Measurements from ENCODE around the gene CFAP90.

CFAP90 gene

DNA sequence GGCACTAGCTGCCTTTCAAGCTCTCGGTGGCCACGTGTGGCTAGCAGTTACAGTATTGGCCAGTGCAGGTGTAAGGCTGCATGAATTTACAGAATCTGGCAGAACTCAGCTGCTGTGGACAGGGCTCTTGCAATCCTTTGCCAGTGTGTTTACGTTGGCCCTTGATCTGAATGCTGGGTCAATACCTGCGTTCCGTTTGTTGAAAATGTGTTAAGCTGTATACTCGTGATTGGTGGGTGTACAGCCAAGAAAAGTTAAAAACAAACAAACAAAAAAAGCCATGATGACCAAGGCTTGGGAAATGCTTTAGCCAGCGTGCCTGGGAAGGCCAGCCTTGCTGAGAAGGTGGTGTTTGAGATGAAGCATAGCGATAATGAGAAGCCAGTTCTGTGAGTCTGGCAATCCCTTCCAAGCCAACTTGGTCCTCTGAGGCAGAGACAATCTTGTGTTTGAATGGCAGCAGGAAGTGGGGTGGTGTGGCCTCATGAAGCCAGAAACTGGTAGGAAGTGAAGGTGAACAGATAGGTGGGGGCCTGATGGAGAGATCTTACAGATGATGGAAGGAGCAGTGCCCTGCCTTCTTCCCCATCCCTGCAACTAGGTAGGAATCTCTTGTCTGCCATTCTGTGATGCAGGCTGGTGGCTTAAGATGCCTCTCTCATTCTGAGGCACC is 820 bp upstream of the CFAP90 start:
- Histone ChIP-seq H3K4me3 (ENCODE audit: low read length) (no peak overlapping the region; the same call in 1 of the 2 replicates), H3K27ac (ENCODE audit: low read length) (no peak overlapping the region), H3K36me3 (ENCODE audit: control insufficient read depth, insufficient read depth, low read length) (no peaks in the 10 kb centered on the region), H3K27me3 (ENCODE audit: control insufficient read depth, insufficient read depth, low read length) (peaks cover 2% of the 10 kb centered on the region; the same call in 1 of the 2 replicates), H3K4me1 (ENCODE audit: control insufficient read depth, insufficient read depth, low read length) (peaks cover 2% of the 10 kb centered on the region; the same call in 1 of the 2 replicates), H3K9me3 (ENCODE audit: control insufficient read depth, insufficient read depth, low read length) (no peaks in the 10 kb centered on the region)
- DNase-seq (ENCODE audit: low read depth, low spot score), result no peak
- WGBS (ENCODE audit: insufficient coverage, insufficient read length), result no CpG with 5 or more reads among the region's 8 CpGs

- Histone ChIP-seq H3K4me1 (ENCODE audit: control insufficient read depth, insufficient read depth, low read length) (peaks cover 2% of the 10 kb centered on the region; the same call in 1 of the 2 replicates), H3K4me3 (ENCODE audit: low read length) (peak overlapping the region; percentile 64; the same call in 1 of the 2 replicates), H3K9me3 (ENCODE audit: control insufficient read depth, insufficient read depth, low read length) (no peaks in the 10 kb centered on the region), H3K27me3 (ENCODE audit: control insufficient read depth, insufficient read depth, low read length) (peaks cover 2% of the 10 kb centered on the region; the same call in 1 of the 2 replicates), H3K36me3 (ENCODE audit: control insufficient read depth, insufficient read depth, low read length) (no peaks in the 10 kb centered on the region), H3K27ac (ENCODE audit: low read length) (no peak overlapping the region)
- DNase-seq (ENCODE audit: low read depth, low spot score), result no peak
- WGBS (ENCODE audit: insufficient coverage, insufficient read length), result no CpG with 5 or more reads among the region's 16 CpGs
These were observed 283 bp upstream of the CFAP90 start for GRCh38 chr5:7851240-7851592.

DNA sequence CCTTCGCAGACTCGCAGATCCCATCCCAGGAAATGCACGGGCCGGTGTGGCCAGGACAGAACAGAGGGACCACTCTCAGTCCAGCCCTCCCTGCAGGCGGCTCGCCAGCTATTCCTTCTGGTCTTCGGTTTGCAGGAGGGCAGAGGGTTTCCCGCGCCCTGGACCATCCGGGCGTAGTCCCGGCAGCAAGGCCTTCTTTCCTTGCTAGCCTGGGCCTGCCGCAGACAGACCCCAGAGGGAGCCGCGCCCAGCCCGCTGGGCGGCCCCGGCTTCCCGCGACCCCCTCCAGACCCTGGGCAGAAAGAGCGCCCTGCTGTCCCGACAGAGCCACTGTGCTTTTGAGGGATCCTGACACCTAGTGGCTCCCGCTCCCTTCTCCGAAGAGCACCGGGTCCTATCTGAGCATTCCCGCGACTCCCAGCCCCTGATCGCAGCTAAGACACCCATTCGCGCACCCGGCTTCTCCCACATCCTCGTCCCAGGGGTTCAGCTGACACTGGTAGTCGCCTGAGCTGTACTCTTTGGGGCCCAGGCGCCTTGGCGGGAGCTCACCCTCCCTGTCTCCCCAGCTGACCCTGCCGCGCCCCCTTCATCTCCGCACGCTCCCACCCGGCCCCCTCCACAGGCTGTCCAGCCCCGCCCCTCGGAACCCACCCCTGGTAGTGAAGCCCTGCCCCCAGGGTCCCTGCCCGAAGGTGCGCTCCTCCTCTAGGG is 1.1 kb downstream of the CFAP90 start:
- WGBS (ENCODE audit: insufficient coverage, insufficient read length), result no CpG with 5 or more reads among the region's 44 CpGs
- Histone ChIP-seq H3K4me3 (ENCODE audit: low read length) (peak overlapping the region; percentile 72), H3K27me3 (ENCODE audit: control insufficient read depth, insufficient read depth, low read length) (peaks cover 2% of the 10 kb centered on the region; the same call in 1 of the 2 replicates), H3K4me1 (ENCODE audit: control insufficient read depth, insufficient read depth, low read length) (peaks cover 2% of the 10 kb centered on the region; the same call in 1 of the 2 replicates), H3K27ac (ENCODE audit: low read length) (no peak overlapping the region), H3K9me3 (ENCODE audit: control insufficient read depth, insufficient read depth, low read length) (no peaks in the 10 kb centered on the region), H3K36me3 (ENCODE audit: control insufficient read depth, insufficient read depth, low read length) (no peaks in the 10 kb centered on the region)
- DNase-seq (ENCODE audit: low read depth, low spot score), result peak; percentile 25

DNA sequence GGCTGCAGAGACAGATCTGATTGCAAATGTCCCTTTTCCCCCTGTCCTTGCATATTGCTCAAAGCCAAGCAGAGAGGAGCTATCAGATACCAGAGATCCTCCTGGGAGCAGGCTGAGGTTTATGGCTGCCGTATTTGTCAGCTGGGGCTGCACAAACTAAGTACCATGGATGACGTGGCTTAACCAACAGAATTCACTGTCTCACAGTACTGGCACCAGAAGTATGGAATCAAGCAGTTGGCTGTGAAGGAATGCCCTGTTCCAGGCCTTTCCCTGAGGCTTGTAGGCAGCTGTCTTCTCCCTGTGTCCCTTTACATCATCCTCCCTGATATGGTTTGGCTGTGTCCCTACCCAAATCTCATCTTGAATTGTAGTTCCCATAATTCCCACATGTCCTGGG is 2.6 kb downstream of the CFAP90 start:
- WGBS (ENCODE audit: insufficient coverage, insufficient read length), result no CpG with 5 or more reads among the region's 2 CpGs
- Histone ChIP-seq H3K4me3 (ENCODE audit: low read length) (no peak overlapping the region), H3K36me3 (ENCODE audit: control insufficient read depth, insufficient read depth, low read length) (no peaks in the 10 kb centered on the region), H3K27me3 (ENCODE audit: control insufficient read depth, insufficient read depth, low read length) (peaks cover 2% of the 10 kb centered on the region; the same call in 1 of the 2 replicates), H3K4me1 (ENCODE audit: control insufficient read depth, insufficient read depth, low read length) (peaks cover 2% of the 10 kb centered on the region; the same call in 1 of the 2 replicates), H3K9me3 (ENCODE audit: control insufficient read depth, insufficient read depth, low read length) (no peaks in the 10 kb centered on the region), H3K27ac (ENCODE audit: low read length) (no peak overlapping the region)
- no peak for DNase-seq (ENCODE audit: low read depth, low spot score)

- no peaks in the 10 kb centered on the region; the same call in 1 of the 2 replicates for H3K4me1 ChIP-seq (ENCODE audit: control insufficient read depth, insufficient read depth, low read length)
- H3K27ac ChIP-seq (ENCODE audit: low read length), result no peak overlapping the region
- H3K27me3 ChIP-seq (ENCODE audit: control insufficient read depth, insufficient read depth, low read length), result peaks cover 2% of the 10 kb centered on the region; the same call in 1 of the 2 replicates
- H3K36me3 ChIP-seq (ENCODE audit: control insufficient read depth, insufficient read depth, low read length), result no peaks in the 10 kb centered on the region
- WGBS (ENCODE audit: insufficient coverage, insufficient read length), result no CpG with 5 or more reads among the region's 5 CpGs
- no peak overlapping the region for H3K4me3 ChIP-seq (ENCODE audit: low read length)
- no peak for DNase-seq (ENCODE audit: low read depth, low spot score)
- H3K9me3 ChIP-seq (ENCODE audit: control insufficient read depth, insufficient read depth, low read length), result no peaks in the 10 kb centered on the region
These were observed 4.6 kb downstream of the CFAP90 start for GRCh38 chr5:7846327-7846726.

DNA sequence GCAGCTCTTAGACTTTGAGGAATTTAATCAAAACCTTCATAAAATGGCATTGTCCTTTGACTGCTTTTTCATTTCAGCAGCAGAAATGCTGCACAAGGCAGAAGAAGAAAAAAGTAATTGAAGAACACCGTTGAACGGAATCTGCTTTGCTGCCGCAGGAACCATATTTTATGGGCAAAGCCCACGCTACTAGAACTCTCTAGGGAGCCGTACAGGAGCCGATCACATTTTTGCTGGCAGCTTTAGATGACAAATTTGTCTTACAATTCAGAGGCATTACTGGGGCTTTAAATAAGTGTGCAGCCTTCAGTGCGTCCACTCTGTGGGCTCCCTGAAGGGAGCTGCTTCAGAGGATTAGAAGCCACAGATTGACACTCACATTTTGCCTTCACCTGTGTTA is 5.4 kb downstream of the CFAP90 start:
- H3K27ac ChIP-seq (ENCODE audit: low read length), result no peak overlapping the region
- WGBS (ENCODE audit: insufficient coverage, insufficient read length), result no CpG with 5 or more reads among the region's 7 CpGs
- peaks cover 2% of the 10 kb centered on the region; the same call in 1 of the 2 replicates for H3K27me3 ChIP-seq (ENCODE audit: control insufficient read depth, insufficient read depth, low read length)
- no peak overlapping the region for H3K4me3 ChIP-seq (ENCODE audit: low read length)
- no peaks in the 10 kb centered on the region; the same call in 1 of the 2 replicates for H3K4me1 ChIP-seq (ENCODE audit: control insufficient read depth, insufficient read depth, low read length)
- no peaks in the 10 kb centered on the region for H3K36me3 ChIP-seq (ENCODE audit: control insufficient read depth, insufficient read depth, low read length)
- no peaks in the 10 kb centered on the region for H3K9me3 ChIP-seq (ENCODE audit: control insufficient read depth, insufficient read depth, low read length)
- DNase-seq (ENCODE audit: low read depth, low spot score), result no peak

- peaks cover 2% of the 10 kb centered on the region; the same call in 1 of the 2 replicates for H3K27me3 ChIP-seq (ENCODE audit: control insufficient read depth, insufficient read depth, low read length)
- H3K4me1 ChIP-seq (ENCODE audit: control insufficient read depth, insufficient read depth, low read length), result no peaks in the 10 kb centered on the region; the same call in 1 of the 2 replicates
- no peak overlapping the region for H3K27ac ChIP-seq (ENCODE audit: low read length)
- H3K36me3 ChIP-seq (ENCODE audit: control insufficient read depth, insufficient read depth, low read length), result no peaks in the 10 kb centered on the region
- no peaks in the 10 kb centered on the region for H3K9me3 ChIP-seq (ENCODE audit: control insufficient read depth, insufficient read depth, low read length)
- DNase-seq (ENCODE audit: low read depth, low spot score), result no peak
- no peak overlapping the region for H3K4me3 ChIP-seq (ENCODE audit: low read length)
These were observed 6.0 kb downstream of the CFAP90 start for GRCh38 chr5:7844901-7845300.

- no peaks in the 10 kb centered on the region for H3K9me3 ChIP-seq (ENCODE audit: control insufficient read depth, insufficient read depth, low read length)
- no peaks in the 10 kb centered on the region for H3K36me3 ChIP-seq (ENCODE audit: control insufficient read depth, insufficient read depth, low read length)
- H3K27ac ChIP-seq (ENCODE audit: low read length), result no peak overlapping the region
- H3K27me3 ChIP-seq (ENCODE audit: control insufficient read depth, insufficient read depth, low read length), result no peaks in the 10 kb centered on the region
- H3K4me3 ChIP-seq (ENCODE audit: low read length), result no peak overlapping the region
- H3K4me1 ChIP-seq (ENCODE audit: control insufficient read depth, insufficient read depth, low read length), result no peaks in the 10 kb centered on the region
- no CpG with 5 or more reads among the region's 2 CpGs for WGBS (ENCODE audit: insufficient coverage, insufficient read length)
- no peak for DNase-seq (ENCODE audit: low read depth, low spot score)
These were observed 8.4 kb downstream of the CFAP90 start for GRCh38 chr5:7842531-7842930.

GRCh38 chr5:7837403-7837802 is 13.5 kb downstream of the CFAP90 start:
- no CpG with 5 or more reads among the region's 3 CpGs for WGBS (ENCODE audit: insufficient coverage, insufficient read length)
- DNase-seq (ENCODE audit: low read depth, low spot score), result no peak

DNA sequence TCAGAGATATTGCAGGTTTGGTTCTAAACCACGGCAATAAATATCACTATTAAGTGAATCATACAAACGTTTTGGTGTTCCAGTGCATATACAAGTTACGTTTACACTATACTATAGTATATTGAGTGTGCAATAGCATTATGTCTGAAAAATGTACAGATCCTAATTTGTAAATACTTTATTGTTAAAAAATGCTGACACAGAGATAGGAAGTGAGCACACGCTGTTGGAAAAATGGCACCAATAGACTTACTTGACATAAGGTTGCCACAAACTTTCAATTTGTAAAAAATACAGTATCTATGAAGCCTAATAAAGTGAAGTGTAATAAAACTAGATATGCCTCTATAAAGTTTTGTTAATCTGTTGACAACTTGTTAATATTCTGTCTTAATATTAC is 16.0 kb downstream of the CFAP90 start:
- no peak overlapping the region for H3K27ac ChIP-seq (ENCODE audit: low read length)
- H3K4me1 ChIP-seq (ENCODE audit: control insufficient read depth, insufficient read depth, low read length), result no peaks in the 10 kb centered on the region
- H3K27me3 ChIP-seq (ENCODE audit: control insufficient read depth, insufficient read depth, low read length), result no peaks in the 10 kb centered on the region
- WGBS (ENCODE audit: insufficient coverage, insufficient read length), result no CpG with 5 or more reads among the region's 4 CpGs
- no peak for DNase-seq (ENCODE audit: low read depth, low spot score)
- no peaks in the 10 kb centered on the region for H3K36me3 ChIP-seq (ENCODE audit: control insufficient read depth, insufficient read depth, low read length)
- no peaks in the 10 kb centered on the region for H3K9me3 ChIP-seq (ENCODE audit: control insufficient read depth, insufficient read depth, low read length)
- no peak overlapping the region for H3K4me3 ChIP-seq (ENCODE audit: low read length)

More at GRCh38 chr5:7837403-7837802, 13.5 kb downstream of the CFAP90 start:
- Histone ChIP-seq H3K4me3 (ENCODE audit: low read length) (no peak overlapping the region), H3K9me3 (ENCODE audit: control insufficient read depth, insufficient read depth, low read length) (no peaks in the 10 kb centered on the region), H3K36me3 (ENCODE audit: control insufficient read depth, insufficient read depth, low read length) (no peaks in the 10 kb centered on the region), H3K4me1 (ENCODE audit: control insufficient read depth, insufficient read depth, low read length) (no peaks in the 10 kb centered on the region), H3K27ac (ENCODE audit: low read length) (no peak overlapping the region), H3K27me3 (ENCODE audit: control insufficient read depth, insufficient read depth, low read length) (no peaks in the 10 kb centered on the region)
